ENCODE data around the gene PSAP.

Gene PSAP

GRCh38 chr10:71819985-71820384, 31.1 kb downstream of the PSAP start:
- Histone ChIP-seq H3K36me3 (ENCODE audit: control insufficient read depth, insufficient read depth, low read length, severe bottlenecking) (peaks cover 100% of the 10 kb centered on the region), H3K9ac (ENCODE audit: low read length) (no peak overlapping the region), H3K27me3 (replicated peaks; ENCODE audit: control insufficient read depth, insufficient read depth, low read length) (no peaks in the 10 kb centered on the region)

GRCh38 chr10:71819441-71819861, 31.6 kb downstream of the PSAP start:
- peaks cover 32% of the 10 kb centered on the region for H3K4me1 ChIP-seq (ENCODE audit: control insufficient read depth, insufficient read depth, low read length)
- H3K36me3 ChIP-seq (ENCODE audit: control insufficient read depth, insufficient read depth, low read length, severe bottlenecking) = peaks cover 100% of the 10 kb centered on the region
- no peak overlapping the region for H3K9ac ChIP-seq (ENCODE audit: low read length)
- no peaks in the 10 kb centered on the region for H3K9me3 ChIP-seq (ENCODE audit: control insufficient read depth, low read length)
- DNase-seq (ENCODE audit: low read depth) = no peak
- no peaks in the 10 kb centered on the region for H3K27me3 ChIP-seq (replicated peaks; ENCODE audit: control insufficient read depth, insufficient read depth, low read length)
- H3K4me3 ChIP-seq (ENCODE audit: low read length) = no peak overlapping the region

More at GRCh38 chr10:71819985-71820384, 31.1 kb downstream of the PSAP start:
- no peaks in the 10 kb centered on the region for H3K9me3 ChIP-seq (ENCODE audit: control insufficient read depth, low read length)
- no peak overlapping the region for H3K4me3 ChIP-seq (ENCODE audit: low read length)
- H3K4me1 ChIP-seq (ENCODE audit: control insufficient read depth, insufficient read depth, low read length) = peaks cover 32% of the 10 kb centered on the region
- DNase-seq (ENCODE audit: low read depth) = no peak

GRCh38 chr10:71818674-71819260, 32.3 kb downstream of the PSAP start:
- Histone ChIP-seq H3K4me3 (ENCODE audit: low read length) (no peak overlapping the region), H3K9ac (ENCODE audit: low read length) (peak overlapping the region; percentile 25), H3K27me3 (replicated peaks; ENCODE audit: control insufficient read depth, insufficient read depth, low read length) (no peaks in the 10 kb centered on the region), H3K9me3 (ENCODE audit: control insufficient read depth, low read length) (no peaks in the 10 kb centered on the region), H3K4me1 (ENCODE audit: control insufficient read depth, insufficient read depth, low read length) (peaks cover 32% of the 10 kb centered on the region), H3K36me3 (ENCODE audit: control insufficient read depth, insufficient read depth, low read length, severe bottlenecking) (peaks cover 99% of the 10 kb centered on the region)
- no peak for DNase-seq (ENCODE audit: low read depth)

- Histone ChIP-seq H3K9ac (ENCODE audit: low read length) (peak overlapping the region; percentile 8), H3K4me3 (ENCODE audit: low read length) (no peak overlapping the region), H3K9me3 (ENCODE audit: control insufficient read depth, low read length) (no peaks in the 10 kb centered on the region), H3K4me1 (ENCODE audit: control insufficient read depth, insufficient read depth, low read length) (peaks cover 32% of the 10 kb centered on the region), H3K27me3 (replicated peaks; ENCODE audit: control insufficient read depth, insufficient read depth, low read length) (no peaks in the 10 kb centered on the region), H3K36me3 (ENCODE audit: control insufficient read depth, insufficient read depth, low read length, severe bottlenecking) (peaks cover 93% of the 10 kb centered on the region)
- DNase-seq (ENCODE audit: low read depth) = no peak
These were observed 33.0 kb downstream of the PSAP start for GRCh38 chr10:71817831-71818655.

- peaks cover 36% of the 10 kb centered on the region for H3K4me1 ChIP-seq (ENCODE audit: control insufficient read depth, insufficient read depth, low read length)
- no peaks in the 10 kb centered on the region for H3K27me3 ChIP-seq (replicated peaks; ENCODE audit: control insufficient read depth, insufficient read depth, low read length)
- no peaks in the 10 kb centered on the region for H3K9me3 ChIP-seq (ENCODE audit: control insufficient read depth, low read length)
- peak overlapping the region; percentile 41 for H3K9ac ChIP-seq (ENCODE audit: low read length)
- no peak for DNase-seq (ENCODE audit: low read depth)
- H3K4me3 ChIP-seq (ENCODE audit: low read length) = no peak overlapping the region
- H3K36me3 ChIP-seq (ENCODE audit: control insufficient read depth, insufficient read depth, low read length, severe bottlenecking) = peaks cover 83% of the 10 kb centered on the region
These were observed 34.0 kb downstream of the PSAP start for GRCh38 chr10:71816936-71817618.

GRCh38 chr10:71816421-71816851, 34.6 kb downstream of the PSAP start:
- no peak for DNase-seq (ENCODE audit: low read depth)
- H3K4me1 ChIP-seq (ENCODE audit: control insufficient read depth, insufficient read depth, low read length) = peaks cover 36% of the 10 kb centered on the region
- peaks cover 77% of the 10 kb centered on the region for H3K36me3 ChIP-seq (ENCODE audit: control insufficient read depth, insufficient read depth, low read length, severe bottlenecking)
- no peaks in the 10 kb centered on the region for H3K27me3 ChIP-seq (replicated peaks; ENCODE audit: control insufficient read depth, insufficient read depth, low read length)
- no peaks in the 10 kb centered on the region for H3K9me3 ChIP-seq (ENCODE audit: control insufficient read depth, low read length)
- peak overlapping the region; percentile 41 for H3K9ac ChIP-seq (ENCODE audit: low read length)
- H3K4me3 ChIP-seq (ENCODE audit: low read length) = no peak overlapping the region

GRCh38 chr10:71815515-71816130, 35.4 kb downstream of the PSAP start:
- H3K4me1 ChIP-seq (ENCODE audit: control insufficient read depth, insufficient read depth, low read length) = peaks cover 36% of the 10 kb centered on the region
- H3K27me3 ChIP-seq (replicated peaks; ENCODE audit: control insufficient read depth, insufficient read depth, low read length) = no peaks in the 10 kb centered on the region
- no peak overlapping the region for H3K9ac ChIP-seq (ENCODE audit: low read length)
- no peak overlapping the region for H3K4me3 ChIP-seq (ENCODE audit: low read length)
- H3K9me3 ChIP-seq (ENCODE audit: control insufficient read depth, low read length) = no peaks in the 10 kb centered on the region
- peaks cover 69% of the 10 kb centered on the region for H3K36me3 ChIP-seq (ENCODE audit: control insufficient read depth, insufficient read depth, low read length, severe bottlenecking)
- DNase-seq (ENCODE audit: low read depth) = no peak

GRCh38 chr10:71814922-71815411, 36.1 kb downstream of the PSAP start:
- Histone ChIP-seq H3K4me1 (ENCODE audit: control insufficient read depth, insufficient read depth, low read length) (peaks cover 36% of the 10 kb centered on the region), H3K36me3 (ENCODE audit: control insufficient read depth, insufficient read depth, low read length, severe bottlenecking) (peaks cover 62% of the 10 kb centered on the region), H3K4me3 (ENCODE audit: low read length) (no peak overlapping the region), H3K27me3 (replicated peaks; ENCODE audit: control insufficient read depth, insufficient read depth, low read length) (no peaks in the 10 kb centered on the region), H3K9me3 (ENCODE audit: control insufficient read depth, low read length) (no peaks in the 10 kb centered on the region), H3K9ac (ENCODE audit: low read length) (no peak overlapping the region)
- DNase-seq (ENCODE audit: low read depth) = no peak

GRCh38 chr10:71812913-71813590, 38.0 kb downstream of the PSAP start:
- Histone ChIP-seq H3K4me1 (ENCODE audit: control insufficient read depth, insufficient read depth, low read length) (peaks cover 22% of the 10 kb centered on the region), H3K9me3 (ENCODE audit: control insufficient read depth, low read length) (no peaks in the 10 kb centered on the region), H3K4me3 (ENCODE audit: low read length) (no peak overlapping the region), H3K36me3 (ENCODE audit: control insufficient read depth, insufficient read depth, low read length, severe bottlenecking) (peaks cover 43% of the 10 kb centered on the region), H3K9ac (ENCODE audit: low read length) (no peak overlapping the region), H3K27me3 (replicated peaks; ENCODE audit: control insufficient read depth, insufficient read depth, low read length) (no peaks in the 10 kb centered on the region)
- no peak for DNase-seq (ENCODE audit: low read depth)

- H3K4me3 ChIP-seq (ENCODE audit: low read length) = no peak overlapping the region
- DNase-seq (ENCODE audit: low read depth) = peak; percentile 78
- peaks cover 35% of the 10 kb centered on the region for H3K36me3 ChIP-seq (ENCODE audit: control insufficient read depth, insufficient read depth, low read length, severe bottlenecking)
These were observed 38.8 kb downstream of the PSAP start for GRCh38 chr10:71812016-71812912.

More at GRCh38 chr10:71812016-71812912, 38.8 kb downstream of the PSAP start:
- H3K9ac ChIP-seq (ENCODE audit: low read length) = no peak overlapping the region
- H3K9me3 ChIP-seq (ENCODE audit: control insufficient read depth, low read length) = no peaks in the 10 kb centered on the region
- peaks cover 14% of the 10 kb centered on the region for H3K4me1 ChIP-seq (ENCODE audit: control insufficient read depth, insufficient read depth, low read length)
- peaks cover 6% of the 10 kb centered on the region for H3K27me3 ChIP-seq (replicated peaks; ENCODE audit: control insufficient read depth, insufficient read depth, low read length)
